GM04503 (cell line): ENCODE measurements around the gene BGN.

ENCODE experiments used
- DNase-seq: peaks from one replicate; pipeline ENCODE4 v3.0.0-alpha.2; 2012; ENCODE audit warnings: low read depth

Gene BGN

DNA sequence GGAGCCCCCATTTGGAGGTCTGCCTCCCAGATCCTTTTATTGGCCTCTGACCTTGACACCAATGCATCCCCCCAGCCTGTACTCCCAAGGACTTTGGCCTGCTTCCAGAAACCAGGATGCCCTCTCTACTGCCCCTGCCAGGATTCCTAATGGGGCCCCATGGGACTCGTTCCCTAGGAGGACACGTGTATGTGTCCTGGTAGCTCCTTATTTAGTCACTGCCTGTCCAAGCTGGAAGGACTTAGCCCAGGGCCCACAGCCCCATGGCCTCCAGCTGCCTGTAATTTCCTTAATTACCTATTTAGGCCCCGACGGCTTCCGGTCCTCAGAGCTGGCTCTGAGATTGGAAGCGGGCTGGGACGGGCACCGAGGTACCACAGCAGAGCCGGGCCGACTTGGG lies 32.0 kb downstream of the BGN start:
- DNase-seq = no peak

- DNase-seq = no peak
Observed at GRCh38 chrX:153527208-153527607, 32.4 kb downstream of the BGN start.

DNA sequence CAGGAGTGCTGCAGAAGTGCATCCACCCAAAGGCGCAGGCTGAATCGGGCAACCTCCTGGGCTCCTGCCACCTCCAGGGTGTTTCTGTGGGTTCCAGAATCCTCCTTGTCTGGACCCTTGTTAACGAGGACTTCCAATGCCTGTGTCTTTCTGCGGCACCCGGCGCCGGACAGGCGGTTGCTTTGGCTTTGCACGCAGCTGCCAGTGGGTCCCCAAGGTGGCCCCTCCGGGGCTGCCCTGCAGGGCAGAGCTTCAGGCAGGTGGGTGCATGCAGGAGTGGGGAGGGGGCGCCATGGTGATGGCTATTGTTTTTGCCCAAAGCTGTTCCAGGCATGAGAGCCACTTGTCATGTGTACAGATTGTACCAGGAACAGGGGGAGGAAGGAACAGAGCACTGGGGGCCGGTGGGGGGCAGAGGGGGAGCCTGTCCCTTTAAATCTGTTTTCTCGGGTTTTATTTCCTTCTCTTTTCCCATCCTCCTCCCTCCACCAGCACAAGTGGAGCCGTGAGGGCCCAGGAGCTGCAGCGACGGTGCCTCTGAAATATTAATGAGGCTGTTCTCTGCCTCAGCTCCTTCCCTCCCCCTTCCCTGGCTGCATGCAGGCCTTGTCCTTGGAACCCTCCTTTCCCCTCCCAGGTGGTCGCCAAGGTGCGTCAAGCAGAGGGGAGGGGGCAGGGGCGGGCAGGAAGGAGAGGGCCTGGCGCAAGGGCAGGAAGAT lies 35.8 kb downstream of the BGN start:
- no peak for DNase-seq

DNA sequence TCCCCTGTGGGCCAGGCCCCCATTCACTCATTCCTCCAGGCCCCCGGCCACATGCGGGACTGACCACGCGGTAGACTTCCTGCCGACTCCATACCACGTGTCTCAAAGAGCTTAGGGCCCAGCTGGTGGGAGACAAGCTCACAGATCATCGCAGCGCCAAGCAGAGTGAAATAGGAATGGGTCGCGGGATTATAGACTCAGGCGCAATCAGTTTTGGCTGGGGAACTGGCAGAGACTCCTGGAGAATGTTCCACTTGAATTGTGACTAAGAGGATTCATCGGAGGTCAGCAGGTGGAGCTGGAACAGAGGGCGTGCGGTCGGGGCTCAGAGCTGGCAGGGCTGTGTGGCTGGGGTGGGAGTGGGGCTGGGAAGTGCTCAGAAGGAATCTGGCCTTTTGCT lies 38.3 kb downstream of the BGN start:
- no peak for DNase-seq

DNA sequence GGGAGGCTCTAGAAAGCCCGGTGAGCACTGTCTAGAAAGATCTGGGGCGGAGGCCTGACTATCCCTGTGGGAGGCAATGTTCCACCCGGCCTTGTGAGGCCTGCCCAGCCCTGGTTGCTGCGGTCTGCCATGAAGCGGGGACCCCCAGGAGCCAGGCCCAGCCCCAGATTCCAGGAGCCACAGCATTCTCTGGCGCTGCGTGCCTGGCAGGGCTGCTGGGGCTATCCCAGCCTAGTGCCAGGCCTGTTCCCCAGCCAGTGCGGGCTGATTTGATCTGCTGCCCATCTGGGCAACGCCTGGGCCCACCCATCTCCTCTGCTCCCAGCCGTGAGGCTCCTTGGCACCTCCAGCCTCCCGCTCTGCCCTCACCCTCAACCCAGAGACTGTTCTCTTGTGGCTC lies 42.3 kb downstream of the BGN start:
- no peak for DNase-seq

GRCh38 chrX:153537526-153538295 lies 42.9 kb downstream of the BGN start:
- DNase-seq = no peak

- DNase-seq = no peak
Observed at GRCh38 chrX:153538424-153538823, 43.6 kb downstream of the BGN start.

DNA sequence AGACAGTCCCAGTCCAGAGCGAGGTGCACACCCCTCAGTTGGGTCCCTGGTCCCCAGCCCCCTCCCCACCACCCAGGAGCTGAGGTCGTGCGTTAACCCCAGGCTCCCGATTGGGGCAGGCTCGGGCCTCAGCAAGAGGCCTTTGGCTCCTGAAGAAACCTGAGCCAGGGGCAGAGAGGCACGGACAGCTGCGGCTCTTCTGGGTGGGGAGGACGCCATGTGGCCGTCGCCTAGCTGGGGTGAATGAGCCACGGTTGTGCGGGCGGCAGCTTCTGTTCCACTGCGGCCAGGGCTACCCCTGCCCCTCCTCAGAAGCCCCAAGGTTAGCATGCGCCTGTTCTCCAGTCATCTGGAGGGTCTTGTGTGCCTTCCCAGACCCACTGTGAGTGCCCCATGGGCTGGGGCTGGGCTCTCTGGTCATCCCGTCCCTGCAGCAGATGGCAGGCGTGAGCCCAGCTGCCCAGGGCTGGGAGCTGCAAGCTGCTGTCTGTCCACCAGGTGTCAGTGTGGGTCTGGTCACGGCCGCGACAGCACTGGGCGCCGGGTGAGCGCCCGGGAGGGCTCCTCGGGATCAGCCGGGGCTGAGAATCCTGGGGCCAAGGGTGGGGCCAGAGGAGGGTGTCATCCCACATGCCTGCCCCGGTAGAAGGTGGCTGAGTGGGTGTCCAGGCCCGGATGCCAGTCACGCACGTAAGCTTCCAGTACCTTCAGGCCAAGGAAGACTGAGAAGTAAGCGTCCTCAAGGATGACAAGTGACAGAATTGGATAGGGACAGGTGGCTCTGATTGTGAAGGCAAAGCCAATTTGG lies 44.6 kb downstream of the BGN start:
- no peak for DNase-seq

DNA sequence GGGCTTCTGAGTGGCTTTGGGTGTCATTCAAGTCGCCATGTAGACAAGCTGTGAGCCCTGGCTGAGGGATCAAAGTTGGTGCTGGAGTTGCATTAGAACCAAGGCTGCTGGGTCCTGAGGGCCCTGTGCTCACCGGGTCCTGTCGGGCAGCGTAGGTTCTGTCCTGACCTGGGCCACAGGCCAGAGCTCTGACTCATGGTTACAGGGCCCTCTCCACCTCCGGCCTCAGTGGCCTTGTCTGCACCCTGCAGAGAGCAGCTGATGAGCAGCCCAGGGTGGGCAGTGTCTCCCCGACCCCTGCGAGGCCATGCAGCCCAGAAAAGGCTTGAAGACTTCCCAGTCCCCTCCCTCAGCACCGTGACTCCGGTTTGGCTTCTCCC lies 45.2 kb downstream of the BGN start:
- no peak for DNase-seq

DNA sequence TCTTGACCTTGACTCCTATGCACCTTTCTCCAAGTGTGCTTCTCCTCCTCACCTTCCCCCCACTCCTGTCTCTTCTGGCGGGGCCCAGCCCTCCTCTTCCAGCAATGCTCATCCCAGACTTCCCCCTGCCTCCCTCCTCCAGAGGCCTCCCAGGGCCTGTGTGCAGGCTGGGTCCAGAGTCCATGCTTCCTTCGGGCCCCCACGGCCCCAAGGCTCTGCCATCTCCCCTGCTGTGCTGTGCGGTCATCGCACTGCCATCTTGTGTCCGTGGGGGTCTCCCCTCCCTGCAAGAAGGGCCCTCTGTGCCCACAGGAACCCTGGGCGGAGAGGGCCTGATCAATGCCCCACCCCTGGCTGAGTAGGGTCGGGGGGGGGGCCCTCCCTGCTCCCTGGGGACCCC lies 49.9 kb downstream of the BGN start:
- DNase-seq = no peak

GRCh38 chrX:153546386-153546785 lies 51.6 kb downstream of the BGN start:
- DNase-seq = no peak

DNA sequence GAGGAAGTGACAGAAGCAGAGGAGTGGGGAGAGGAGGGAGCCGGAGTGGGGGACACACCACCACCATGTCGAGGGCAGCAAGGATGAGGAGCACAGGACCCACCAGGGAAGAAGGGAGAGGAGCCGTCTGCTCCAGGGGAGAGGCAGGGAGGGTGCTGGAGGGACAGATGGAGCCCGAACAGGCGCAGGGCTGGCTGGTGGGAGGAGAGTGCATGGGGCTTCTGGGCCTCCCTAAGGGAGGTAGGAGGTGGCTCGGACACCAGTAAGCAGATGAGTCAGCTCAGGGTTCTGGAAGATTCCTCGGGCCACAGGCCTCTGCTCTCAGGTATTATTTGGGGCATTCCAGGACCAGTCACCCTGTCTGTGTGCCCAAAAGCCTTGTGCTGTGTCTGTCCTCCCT lies 52.4 kb downstream of the BGN start:
- DNase-seq = no peak

- no peak for DNase-seq
Observed at GRCh38 chrX:153549231-153549630, 54.5 kb downstream of the BGN start.

- no peak for DNase-seq
Observed at GRCh38 chrX:153549807-153550206, 55.0 kb downstream of the BGN start.

- peak; percentile 19 for DNase-seq
Observed at GRCh38 chrX:153551135-153551534, 56.4 kb downstream of the BGN start.

- DNase-seq = no peak
Observed at GRCh38 chrX:153554519-153555167, 59.9 kb downstream of the BGN start.

DNA sequence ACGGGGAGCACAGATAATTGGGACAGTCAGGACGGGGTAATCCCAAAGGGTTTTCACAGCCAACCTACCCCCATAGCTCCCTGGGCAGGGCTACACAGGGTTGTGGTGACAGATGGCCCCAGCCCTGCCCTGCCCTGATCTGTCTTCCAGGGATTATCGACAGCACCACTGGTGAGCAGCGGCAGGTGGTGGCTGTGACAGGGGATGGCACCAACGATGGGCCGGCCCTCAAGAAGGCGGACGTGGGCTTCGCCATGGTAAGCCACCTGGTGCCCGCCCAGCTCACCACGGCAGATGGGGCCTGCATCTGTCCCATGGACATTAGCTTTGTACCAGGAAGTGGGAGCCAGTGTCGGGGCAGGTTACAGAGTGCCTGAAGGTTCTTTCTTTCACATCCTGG lies 62.0 kb downstream of the BGN start:
- DNase-seq = no peak

- no peak for DNase-seq
Observed at GRCh38 chrX:153557618-153558355, 63.0 kb downstream of the BGN start.
